Ascending aorta (tissue), 2 donors: ENCODE data around the gene TMEM184C. TPM values are rescaled to one million over a fixed set of nuclear protein-coding genes. Genes with fewer than 3 reads are reported as not detected.
A peak's percentile ranks its signal among the peaks of the same experiment; 100 is the strongest.

ENCODE experiments used
- DNase-seq, 2 donors: peaks; one replicate each; pipeline ENCODE4 v3.0.0-alpha.2; 2019; ENCODE audit warnings: low spot score in 2 of 2
- H3K27ac ChIP-seq, 2 donors: fragments of 200-600 bp; sonication (generic); one replicate each; pipeline ENCODE4 v1.5.1; 2016 to 2017; ENCODE audit warnings: mild to moderate bottlenecking in 1 of 2
- H3K27me3 ChIP-seq: fragments of 200-600 bp; sonication (generic); one replicate; pipeline ENCODE4 v1.5.1; 2017
- H3K36me3 ChIP-seq, 2 donors: fragments of 200-600 bp; sonication (generic); one replicate each; pipeline ENCODE4 v1.5.1; 2016
- H3K4me1 ChIP-seq, 2 donors: fragments of 200-600 bp; sonication (generic); one replicate each; pipeline ENCODE4 v1.5.1; 2016 to 2017; ENCODE audit warnings: mild to moderate bottlenecking in 1 of 2
- H3K4me3 ChIP-seq, 2 donors: fragments of 200-600 bp; sonication (generic); one replicate each; pipeline ENCODE4 v1.5.1; 2016 to 2017; ENCODE audit warnings: mild to moderate bottlenecking in 1 of 2
- H3K9me3 ChIP-seq, 2 donors: fragments of 200-600 bp; sonication (generic); one replicate each; pipeline ENCODE4 v1.5.1; 2016
- intact Hi-C: fragments of 100-400 bp; cut with DNase I; formaldehyde crosslinking; loops from one replicate; pipeline ENCODE4 v1.15.1; 2023
- total RNA-seq: library from RNA; depleted of rRNA; stranded (reverse); fragments of >200 nt; gene quantifications from one replicate; pipeline ENCODE4 v1.1.0, GENCODE V29; 2016
- TF ChIP-seq, protein P1 (sequence below), 3 experiments: fragments of 200-600 bp in 2 of 3; fragments of 450-650 bp in 1 of 3; sonication (generic) in 2 of 3; IDR thresholded peaks; one replicate each; pipeline ENCODE4 v1.5.1; 2016 to 2019; ENCODE audit warnings: antibody characterized with exemption in 3 of 3, mild to moderate bottlenecking in 1 of 3, moderate library complexity in 1 of 3

Gene TMEM184C
- total RNA-seq, 1 donor from 2014 or later: 14.2 TPM

DNA sequence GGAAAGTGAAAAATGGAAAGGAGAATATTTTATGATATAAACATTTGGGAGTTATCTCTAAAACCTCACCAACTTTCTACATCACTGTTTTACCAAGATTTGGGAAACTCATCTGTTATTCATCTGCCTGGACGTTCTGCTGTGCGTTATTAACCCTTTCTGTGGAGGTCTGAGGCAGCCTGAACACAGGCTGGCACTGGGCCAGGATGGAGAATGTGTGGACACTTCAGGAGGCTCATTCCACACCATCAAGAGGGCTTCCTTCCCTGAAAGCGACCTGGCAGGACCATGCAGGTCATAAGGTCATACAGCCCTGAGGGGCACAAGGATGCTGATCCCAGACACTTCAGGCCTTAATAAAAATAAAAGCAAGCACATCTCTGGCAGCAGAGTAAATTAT, 31.2 kb upstream of the TMEM184C start:
- H3K27ac ChIP-seq: no peak overlapping the region
- H3K9me3 ChIP-seq: no peaks in the 10 kb centered on the region
- H3K27me3 ChIP-seq: no peaks in the 10 kb centered on the region
- no peaks in the 10 kb centered on the region for H3K4me1 ChIP-seq
- H3K4me3 ChIP-seq: no peak overlapping the region
- H3K36me3 ChIP-seq: no peaks in the 10 kb centered on the region
- TF ChIP-seq, protein P1, sequence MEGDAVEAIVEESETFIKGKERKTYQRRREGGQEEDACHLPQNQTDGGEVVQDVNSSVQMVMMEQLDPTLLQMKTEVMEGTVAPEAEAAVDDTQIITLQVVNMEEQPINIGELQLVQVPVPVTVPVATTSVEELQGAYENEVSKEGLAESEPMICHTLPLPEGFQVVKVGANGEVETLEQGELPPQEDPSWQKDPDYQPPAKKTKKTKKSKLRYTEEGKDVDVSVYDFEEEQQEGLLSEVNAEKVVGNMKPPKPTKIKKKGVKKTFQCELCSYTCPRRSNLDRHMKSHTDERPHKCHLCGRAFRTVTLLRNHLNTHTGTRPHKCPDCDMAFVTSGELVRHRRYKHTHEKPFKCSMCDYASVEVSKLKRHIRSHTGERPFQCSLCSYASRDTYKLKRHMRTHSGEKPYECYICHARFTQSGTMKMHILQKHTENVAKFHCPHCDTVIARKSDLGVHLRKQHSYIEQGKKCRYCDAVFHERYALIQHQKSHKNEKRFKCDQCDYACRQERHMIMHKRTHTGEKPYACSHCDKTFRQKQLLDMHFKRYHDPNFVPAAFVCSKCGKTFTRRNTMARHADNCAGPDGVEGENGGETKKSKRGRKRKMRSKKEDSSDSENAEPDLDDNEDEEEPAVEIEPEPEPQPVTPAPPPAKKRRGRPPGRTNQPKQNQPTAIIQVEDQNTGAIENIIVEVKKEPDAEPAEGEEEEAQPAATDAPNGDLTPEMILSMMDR (IDR thresholded peaks at IDR 0.05): no peak
- intact Hi-C loops: no loop called here
- no peak for DNase-seq

DNA sequence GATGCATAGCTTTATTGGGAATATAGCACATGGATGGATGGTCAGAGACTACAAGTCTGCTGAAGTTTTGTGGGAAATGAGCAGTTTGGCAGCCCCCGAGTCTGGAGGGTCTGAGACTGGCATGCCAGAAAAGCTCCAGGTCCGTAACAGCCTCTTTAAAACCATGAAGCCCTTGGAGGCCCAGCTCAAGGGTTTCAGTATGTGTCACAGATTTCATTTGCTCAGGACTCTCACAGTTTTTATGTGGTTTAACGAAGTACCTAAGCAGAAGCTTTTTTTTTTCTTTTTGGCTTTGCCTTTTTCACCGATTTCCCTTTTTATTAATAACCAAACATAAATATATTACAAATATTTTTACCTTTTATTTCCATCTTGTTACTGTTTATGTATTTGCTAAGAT, 30.6 kb upstream of the TMEM184C start:
- TF ChIP-seq, protein P1 (IDR thresholded peaks at IDR 0.05): no peak
- Histone ChIP-seq H3K4me3 (no peak overlapping the region), H3K27me3 (no peaks in the 10 kb centered on the region), H3K36me3 (no peaks in the 10 kb centered on the region), H3K27ac (no peak overlapping the region), H3K9me3 (no peaks in the 10 kb centered on the region), H3K4me1 (no peaks in the 10 kb centered on the region)
- no peak for DNase-seq
- intact Hi-C loops: no loop called here

DNA sequence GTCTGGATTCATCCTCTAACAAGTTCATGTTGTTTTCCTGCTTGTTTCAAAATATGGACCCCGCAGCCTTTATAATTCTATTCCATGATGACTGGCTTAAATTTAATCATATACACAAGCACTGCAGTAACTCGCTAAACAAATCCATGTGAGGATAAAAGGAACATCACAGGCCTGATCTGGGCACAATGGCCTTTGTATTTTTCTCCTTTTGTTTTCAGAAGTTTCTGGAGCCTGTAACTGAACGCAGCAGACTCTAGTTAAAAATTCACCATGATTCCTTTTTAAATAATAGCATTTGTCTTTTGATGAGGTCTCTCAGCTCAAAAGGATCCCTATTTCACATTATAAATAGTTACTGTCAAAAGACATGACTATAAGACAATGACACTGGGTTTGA, 30.2 kb upstream of the TMEM184C start:
- Histone ChIP-seq H3K36me3 (no peaks in the 10 kb centered on the region), H3K4me1 (no peaks in the 10 kb centered on the region), H3K27me3 (no peaks in the 10 kb centered on the region), H3K27ac (no peak overlapping the region), H3K9me3 (no peaks in the 10 kb centered on the region), H3K4me3 (no peak overlapping the region)
- DNase-seq: no peak
- intact Hi-C loops: no loop called here
- TF ChIP-seq, protein P1 (IDR thresholded peaks at IDR 0.05): no peak

DNA sequence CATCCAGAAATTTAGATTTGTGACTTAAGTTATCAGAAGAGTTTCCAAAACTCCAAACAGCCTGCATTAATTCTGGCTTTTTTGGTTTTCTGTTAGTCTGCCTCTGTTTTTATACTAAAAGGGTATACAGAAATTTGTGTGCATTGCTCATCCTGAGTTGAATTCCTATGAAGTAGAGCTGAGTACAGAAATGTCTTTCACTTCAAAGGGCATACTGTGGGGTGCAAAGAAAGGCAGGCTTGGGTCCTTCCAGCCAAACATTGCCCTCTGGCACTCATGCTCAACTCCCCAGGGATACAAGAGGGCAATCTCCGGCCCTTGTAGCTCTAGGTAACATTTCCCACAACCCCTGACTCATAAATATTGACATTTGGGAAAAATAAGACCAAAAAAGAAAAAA, 27.6 kb upstream of the TMEM184C start:
- Histone ChIP-seq H3K9me3 (no peaks in the 10 kb centered on the region), H3K4me3 (no peak overlapping the region), H3K36me3 (no peaks in the 10 kb centered on the region), H3K27ac (peak overlapping the region in 1 of 2 donors; percentile 41), H3K27me3 (no peaks in the 10 kb centered on the region), H3K4me1 (no peaks in the 10 kb centered on the region)
- intact Hi-C loops: no loop called here
- TF ChIP-seq, protein P1 (IDR thresholded peaks at IDR 0.05): no peak
- DNase-seq: no peak

DNA sequence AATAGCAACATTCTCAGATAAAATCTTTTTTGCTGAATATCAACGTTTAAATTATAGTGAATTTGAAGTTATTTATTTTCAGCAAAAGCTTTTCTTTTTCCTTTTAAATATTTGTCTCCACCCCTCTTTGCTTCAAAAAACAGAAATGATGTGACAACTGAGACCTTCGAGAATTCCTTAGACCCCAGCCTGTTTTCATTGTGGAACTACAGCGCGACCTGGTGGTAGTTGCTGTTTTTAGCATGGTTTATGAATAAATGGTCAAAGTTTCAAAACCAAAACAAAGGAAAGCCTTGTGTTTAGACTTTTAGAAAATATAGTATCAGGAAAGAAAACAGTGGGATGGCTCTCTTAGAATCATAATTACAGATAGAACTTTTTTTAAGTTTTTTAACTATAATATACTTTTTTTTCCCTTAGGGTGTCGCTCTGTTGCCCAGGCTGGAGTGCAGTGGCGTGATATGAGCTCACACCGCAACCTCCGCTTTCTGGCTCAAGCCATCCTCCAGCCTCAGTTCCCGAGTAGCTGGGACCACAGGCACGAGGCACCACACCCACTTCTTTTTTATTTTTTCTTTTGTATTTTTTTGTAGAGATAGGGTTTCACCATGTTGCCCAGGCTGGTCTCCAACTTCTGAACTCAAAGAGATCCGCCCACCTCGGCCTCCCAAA, 26.8 kb upstream of the TMEM184C start:
- H3K27me3 ChIP-seq: no peaks in the 10 kb centered on the region
- DNase-seq: peak in 1 of 2 donors; percentile 79
- H3K9me3 ChIP-seq: no peaks in the 10 kb centered on the region
- no peaks in the 10 kb centered on the region for H3K36me3 ChIP-seq
- intact Hi-C loops: loop anchor here (1.0 to 2.0 kb wide), 4 partner anchors 72 to 571 kb away; no protein-coding TSS in a partner anchor
- H3K27ac ChIP-seq: no peak overlapping the region
- H3K4me3 ChIP-seq: no peak overlapping the region
- TF ChIP-seq, protein P1 (IDR thresholded peaks at IDR 0.05): peak; percentile 67 to 83 (median 78)
- no peaks in the 10 kb centered on the region for H3K4me1 ChIP-seq
